ENCODE measurements around the gene ATOX1. TPM values are rescaled to one million over a fixed set of nuclear protein-coding genes. Genes with fewer than 3 reads are reported as not detected.

ATOX1 gene
- total and polyA plus RNA-seq, 9 of the 15 experiments (the other 6 are each of a cell fraction or from before 2014, with no cell fraction given), result 59.2 to 318 (median 86.2) TPM

DNA sequence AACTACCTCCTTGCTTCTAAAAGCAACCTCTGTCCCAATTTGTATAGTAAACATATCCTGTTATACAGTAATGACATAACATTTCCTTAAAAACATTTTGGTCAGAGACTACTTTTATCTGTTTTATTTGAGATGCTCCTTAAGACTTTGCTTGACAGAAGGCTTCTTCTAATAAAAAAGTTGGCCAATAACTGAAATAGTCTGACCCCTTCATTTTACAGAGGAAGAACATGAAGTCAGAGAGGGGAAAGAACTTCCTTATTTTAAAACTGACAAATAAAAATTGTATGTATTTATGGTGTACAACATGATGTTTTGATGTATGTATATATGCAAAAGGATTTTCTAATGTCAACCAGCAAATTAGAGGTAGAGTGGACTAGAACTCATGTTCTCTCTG is 35.9 kb downstream of the ATOX1 start:
- no peaks in the 10 kb centered on the region; a peak in 1 of 5 replicates for H3K27me3 ChIP-seq (ENCODE audit: control insufficient read depth in 2 of 2, insufficient read depth in 2 of 2, low read length in 2 of 2)
- no peaks in the 10 kb centered on the region for H3K9me1 ChIP-seq (ENCODE audit: control insufficient read depth, insufficient read depth, low read length)
- no peak overlapping the region for H3K4me2 ChIP-seq (ENCODE audit: insufficient read depth, low read length)
- H3K27ac ChIP-seq (ENCODE audit: extremely low read depth, low read depth, low read length), result no peak overlapping the region
- no peaks in the 10 kb centered on the region for H3K36me3 ChIP-seq (ENCODE audit: control insufficient read depth, insufficient read depth, low read length)
- no peaks in the 10 kb centered on the region for H4K20me1 ChIP-seq (replicated peaks; ENCODE audit: control insufficient read depth, insufficient read depth, low read length)
- no peak overlapping the region for H2AFZ ChIP-seq (ENCODE audit: low read depth, low read length)
- ChIA-PET POLR2A (no interaction called here), CTCF (ENCODE audit: low intra/inter-chr PET ratio) (no interaction called here)
- H3K9ac ChIP-seq (ENCODE audit: insufficient read depth in 1 of 2, low read depth in 2 of 2, low read length in 2 of 2), result no peak overlapping the region
- no peaks in the 10 kb centered on the region for H3K79me2 ChIP-seq (ENCODE audit: control insufficient read depth, insufficient read depth, low read length)
- intact Hi-C loops (cut with micrococcal nuclease) (no loop called here), in situ Hi-C loops (cut with MboI) (no loop called here)
- ATAC-seq (no peak), DNase-seq (ENCODE audit: extremely low read depth in 1 of 4, low spot score in 3 of 4) (no peak), FAIRE-seq (no peak)
- no TSS peak for BruUV-seq (replicated peaks)
- H3K9me3 ChIP-seq (replicated peaks; ENCODE audit: control insufficient read depth, insufficient read depth, low read depth, low read length), result no peaks in the 10 kb centered on the region
- peaks cover 7% of the 10 kb centered on the region in 2 experiments; a peak in 4 of 5 replicates for H3K4me1 ChIP-seq (replicated peaks in 1 of 2; ENCODE audit: control insufficient read depth in 2 of 2, insufficient read depth in 2 of 2, low read length in 2 of 2)
- no peak overlapping the region for H3K4me3 ChIP-seq
- TF ChIP-seq BCL6 (CRISPR knock-in tag; IDR thresholded peaks at IDR 0.05), result no peak
- TF ChIP-seq COPS2 (conservative IDR thresholded peaks at IDR 0.05), result no peak
- no peak for TF ChIP-seq ZNF584 (CRISPR knock-in tag; IDR thresholded peaks at IDR 0.05; ENCODE audit: low read depth)
- no peak for TF ChIP-seq HOXB6 (CRISPR knock-in tag; IDR thresholded peaks at IDR 0.05; ENCODE audit: borderline replicate concordance)
- no peak for TF ChIP-seq L3MBTL2 (IDR thresholded peaks at IDR 0.05)
- TF ChIP-seq FOXA3 (CRISPR knock-in tag; conservative IDR thresholded peaks at IDR 0.05 in 1 of 2, IDR thresholded peaks at IDR 0.05 in 1 of 2), result no peak
- no peak for TF ChIP-seq MAZ (CRISPR knock-in tag; conservative IDR thresholded peaks at IDR 0.05 in 1 of 2, IDR thresholded peaks at IDR 0.05 in 1 of 2)
- TF ChIP-seq ERF (CRISPR knock-in tag; IDR thresholded peaks at IDR 0.05), result no peak
- TF ChIP-seq NCOA1 (IDR thresholded peaks at IDR 0.05; ENCODE audit: low read depth), result no peak
